GM12878 (cell line): Measurements from ENCODE around the gene CHERP. TPM values are rescaled to one million over a fixed set of nuclear protein-coding genes. Genes with fewer than 3 reads are reported as not detected.

Experiments used
- ATAC-seq: fragments of 200-7000 bp; cut with Tn5 transposase; 3 replicates; pipeline ENCODE4 v1.9.1; 2020; ENCODE audit warnings: mild to moderate bottlenecking, moderate library complexity
- BruUV-seq: library from RNA; stranded (reverse); fragments of 400-500 nt; replicated peaks from 2 replicates; lab custom pipeline; 2021; lab: Mats Ljungman, UMichigan
- CTCF ChIA-PET: fragments of 300-600 bp; sonication (Branson Sonifier 250); formaldehyde crosslinking; extraction: SDS; loops from one replicate; lab custom pipeline; 2021; ENCODE audit warnings: inconsistent platforms; lab: Yijun Ruan, JAX
- POLR2A ChIA-PET: fragments of 350-600 bp; formaldehyde crosslinking; extraction: SDS; loops from one replicate; lab custom pipeline; 2021; ENCODE audit warnings: inconsistent platforms; lab: Charles Lee
- RAD21 ChIA-PET: fragments of 300-600 bp; sonication (Branson Sonifier 250); formaldehyde crosslinking; loops from one replicate; lab custom pipeline; 2023; ENCODE audit warnings: antibody characterized with exemption; ENCODE audit not compliant: unreplicated experiment; lab: Charles Lee
- SMC1A ChIA-PET: fragments of 300-600 bp; sonication (Branson Sonifier 250); formaldehyde crosslinking; loops from one replicate; lab custom pipeline; 2023; ENCODE audit not compliant: unreplicated experiment, uncharacterized antibody; lab: Charles Lee
- DNase-seq: peaks from one replicate; pipeline ENCODE4 v3.0.0-alpha.2; 2011; ENCODE audit warnings: low read depth, low spot score
- FAIRE-seq: peaks from 3 replicates; lab custom pipeline; 2011; peaks lifted over from hg19 to GRCh38; lab: Jason Lieb, UNC
- H2AFZ ChIP-seq: 2 replicates; pipeline ENCODE4 v1.6.0; 2011; ENCODE audit warnings: low read depth, low read length, control low read depth; ENCODE audit not compliant: control insufficient read depth
- H3K27ac ChIP-seq: 2 replicates; pipeline ENCODE4 v1.5.1; 2011; ENCODE audit warnings: control low read depth; ENCODE audit not compliant: control insufficient read depth, insufficient read depth
- H3K27me3 ChIP-seq, 2 experiments: replicated peaks in 1 of 2; 2 replicates each; pipeline versions ENCODE4 v1.6.0 to v1.6.1; 2011; ENCODE audit warnings: low read length in 1 of 2; ENCODE audit not compliant: control insufficient read depth in 2 of 2, insufficient read depth in 2 of 2
- H3K36me3 ChIP-seq, 2 experiments: 2 replicates each; pipeline ENCODE4 v1.5.1; 2011; ENCODE audit warnings: low read length in 1 of 2; ENCODE audit not compliant: control insufficient read depth in 2 of 2, insufficient read depth in 2 of 2
- H3K4me1 ChIP-seq: 2 replicates; pipeline ENCODE4 v1.6.1; 2011; ENCODE audit warnings: mild to moderate bottlenecking, low read length, moderate library complexity, mixed read lengths; ENCODE audit not compliant: control insufficient read depth, insufficient read depth
- H3K4me2 ChIP-seq: 2 replicates; pipeline ENCODE4 v1.6.0; 2011; ENCODE audit warnings: control low read depth; ENCODE audit not compliant: control insufficient read depth, insufficient read depth
- H3K4me3 ChIP-seq: fragments of 200-600 bp; sonication (generic); 2 replicates; pipeline ENCODE4 v1.5.1; 2016
- H3K79me2 ChIP-seq: 2 replicates; pipeline ENCODE4 v1.6.0; 2011; ENCODE audit warnings: low read length; ENCODE audit not compliant: control insufficient read depth, insufficient read depth
- H3K9ac ChIP-seq: 2 replicates; pipeline ENCODE4 v1.8.0; 2011; ENCODE audit warnings: low read length, control low read depth, mixed read lengths; ENCODE audit not compliant: control insufficient read depth, insufficient read depth
- H3K9me3 ChIP-seq: replicated peaks from 3 replicates; pipeline ENCODE4 v1.5.1; 2011; ENCODE audit warnings: mild to moderate bottlenecking, low read length; ENCODE audit not compliant: control insufficient read depth, insufficient read depth
- H4K20me1 ChIP-seq: 2 replicates; pipeline ENCODE4 v1.6.0; 2011; ENCODE audit not compliant: control insufficient read depth, insufficient read depth
- ATF7 ChIP-seq: fragments of 450-650 bp; IDR thresholded peaks from 2 replicates; pipeline ENCODE4 v1.6.1; 2016; ENCODE audit warnings: low read depth, mild to moderate bottlenecking
- BCL11A ChIP-seq: IDR thresholded peaks from 2 replicates; pipeline ENCODE4 v1.6.1; 2011; ENCODE audit warnings: low read depth, low read length
- CREM ChIP-seq: IDR thresholded peaks from 2 replicates; pipeline ENCODE4 v1.6.1; 2014; ENCODE audit warnings: antibody characterized with exemption, low read depth
- FOXM1 ChIP-seq: IDR thresholded peaks from 2 replicates; pipeline ENCODE4 v1.6.1; 2012; ENCODE audit warnings: low read depth, mild to moderate bottlenecking, inconsistent platforms, low read length, moderate library complexity
- HDGF ChIP-seq: fragments of 450-650 bp; IDR thresholded peaks from 2 replicates; pipeline ENCODE4 v1.6.1; 2016; ENCODE audit warnings: antibody characterized with exemption
- IKZF1 ChIP-seq: fragments of 450-650 bp; conservative IDR thresholded peaks from 2 replicates; pipeline ENCODE4 v1.6.1; 2017; ENCODE audit warnings: antibody characterized with exemption, mild to moderate bottlenecking
- LARP7 ChIP-seq: fragments of 450-650 bp; IDR thresholded peaks from 2 replicates; pipeline ENCODE4 v1.6.1; 2017; ENCODE audit warnings: mild to moderate bottlenecking
- NKRF ChIP-seq: fragments of 450-650 bp; conservative IDR thresholded peaks from 2 replicates; pipeline ENCODE4 v1.6.1; 2017; ENCODE audit warnings: mild to moderate bottlenecking, moderate library complexity
- NR2F1 ChIP-seq: fragments of 450-650 bp; conservative IDR thresholded peaks from 2 replicates; pipeline ENCODE4 v1.6.1; 2017; ENCODE audit warnings: mild to moderate bottlenecking
- RCOR1 ChIP-seq: conservative IDR thresholded peaks from 2 replicates; pipeline ENCODE4 v1.6.1; 2012; ENCODE audit warnings: low read depth, low read length, improper control_type of control experiment
- STAT1 ChIP-seq: fragments of 450-650 bp; conservative IDR thresholded peaks from 2 replicates; pipeline ENCODE4 v1.6.1; 2014; ENCODE audit warnings: antibody characterized with exemption, mild to moderate bottlenecking
- ZBED1 ChIP-seq: IDR thresholded peaks from 2 replicates; pipeline ENCODE4 v1.6.1; 2016; ENCODE audit warnings: borderline replicate concordance
- WGBS: methylation state at CpG from one replicate; pipeline ENCODE4 v1.1.6; 2016; ENCODE audit warnings: low lambda C conversion rate; ENCODE audit not compliant: insufficient replicate concordance, insufficient coverage; ENCODE audit errors: missing lambda C conversion rate; 5-methylcytosine and 5-hydroxymethylcytosine counted together
- in situ Hi-C: fragments of 300-500 bp; cut with MboI; formaldehyde crosslinking; loops from 9 replicates; pipeline ENCODE4 v1.14.3; 2018; ENCODE audit warnings: mixed read lengths
- intact Hi-C: fragments of 100-400 bp; cut with micrococcal nuclease; formaldehyde crosslinking; loops from one replicate; pipeline ENCODE4 v1.14.2; 2022; ENCODE audit not compliant: unreplicated experiment
- polyA plus RNA-seq, 11 experiments: library from polyadenylated mRNA; depleted of rRNA in 4 of 11; unstranded in 6 of 11; stranded (reverse) in 5 of 11; fragments of >200 nt; fragmentation: Nextera tagmentation in 4 of 11; fragmentation: Illumina TruSeq in 1 of 11; extraction: Ambion mirVana in 4 of 11; extraction: Trizol in 1 of 11; gene quantifications; 1 replicate in 1 of 11; 2 replicates in 10 of 11; pipeline versions ENCODE4 v1.2.1 to v1.2.3, GENCODE V29; 2011 to 2016; ENCODE audit warnings: inconsistent platforms in 2 of 11, missing spikeins in 2 of 11, low read depth in 1 of 11
- total RNA-seq, 4 experiments: library from RNA; depleted of rRNA in 3 of 4; stranded (reverse); fragments of >200 nt in 3 of 4; fragmentation: Illumina TruSeq in 1 of 4; extraction: Trizol in 1 of 4; gene quantifications; 2 replicates each; pipeline versions ENCODE4 v1.2.1 to v1.2.3, GENCODE V29; 2013 to 2021
- TF ChIP-seq, protein P1 (sequence below): IDR thresholded peaks from 2 replicates; pipeline ENCODE4 v1.6.1; 2012; ENCODE audit warnings: improper control_type of control experiment, low read depth, low read length; ENCODE audit not compliant: insufficient replicate concordance

Gene CHERP
- total and polyA plus RNA-seq, 10 of the 15 experiments (the other 5 are each of a cell fraction or from before 2014, with no cell fraction given), result 0.66 to 65.3 (median 12.2) TPM

GRCh38 chr19:16587833-16588823 is 45.9 kb upstream of the CHERP start:
- H4K20me1 ChIP-seq, result no peaks in the 10 kb centered on the region; the same call in 1 of the 2 replicates
- intact Hi-C loops, result loop anchor here (1.0 to 5.0 kb wide), 5 partner anchors 41 to 511 kb away; partner anchors contain the start of genes CHERP, HSH2D, MED26 and SMIM7
- ChIA-PET CTCF (interaction anchor here (0.6 to 9.8 kb wide), 13 partner anchors 12 to 444 kb away, joined by 3 to 83 read pairs (median 4); partner anchors contain the start of gene MED26), POLR2A (interaction anchor here (0.5 to 13.1 kb wide), 17 partner anchors 8 to 372 kb away, joined by 3 to 220 read pairs (median 4); partner anchors contain the start of genes CHERP, MED26, NWD1 and SLC35E1), SMC1A (interaction anchor here (0.7 to 10.9 kb wide), 20 partner anchors 8 to 146 kb away, joined by 3 to 164 read pairs (median 4); partner anchors contain the start of genes MED26, SLC35E1, SMIM7 and TMEM38A), RAD21 (interaction anchor here (0.6 to 11.3 kb wide), 25 partner anchors 11 to 537 kb away, joined by 3 to 169 read pairs (median 6); partner anchors contain the start of genes C19orf44, CALR3, CHERP and MED26)
- no peak overlapping the region for H2AFZ ChIP-seq
- no peaks in the 10 kb centered on the region for H3K9me3 ChIP-seq
- peak overlapping the region; percentile 99 for H3K27ac ChIP-seq
- in situ Hi-C loops, result loop anchor here (5.0 to 25.0 kb wide), 2 partner anchors 39 to 2001 kb away; partner anchors contain the start of genes CLEC17A and MED26
- H3K4me2 ChIP-seq, result peak overlapping the region; percentile 100
- H3K4me3 ChIP-seq, result peak overlapping the region; percentile 72
- FAIRE-seq (peak; percentile 91), ATAC-seq (peak; percentile 63), DNase-seq (peak; percentile 90)
- peak overlapping the region; percentile 99 for H3K9ac ChIP-seq
- H3K79me2 ChIP-seq, result peaks cover 96% of the 10 kb centered on the region
- H3K27me3 ChIP-seq, result no peaks in the 10 kb centered on the region
- peaks cover 3 to 4% of the 10 kb centered on the region in 2 experiments; a peak in 2 of 4 replicates for H3K36me3 ChIP-seq
- BruUV-seq, result TSS peak; percentile 60
- 2% methylated on average over 26 of the region's 26 CpGs for WGBS
- peaks cover 69% of the 10 kb centered on the region for H3K4me1 ChIP-seq
- peak; percentile 8; the same call in 1 of the 2 replicates for TF ChIP-seq ZBED1
- TF ChIP-seq FOXM1, result no peak
- TF ChIP-seq STAT1, result no peak
- TF ChIP-seq CREM, result peak; percentile 83
- peak; percentile 84 for TF ChIP-seq NR2F1
- TF ChIP-seq RCOR1, result no peak
- TF ChIP-seq, protein P1, sequence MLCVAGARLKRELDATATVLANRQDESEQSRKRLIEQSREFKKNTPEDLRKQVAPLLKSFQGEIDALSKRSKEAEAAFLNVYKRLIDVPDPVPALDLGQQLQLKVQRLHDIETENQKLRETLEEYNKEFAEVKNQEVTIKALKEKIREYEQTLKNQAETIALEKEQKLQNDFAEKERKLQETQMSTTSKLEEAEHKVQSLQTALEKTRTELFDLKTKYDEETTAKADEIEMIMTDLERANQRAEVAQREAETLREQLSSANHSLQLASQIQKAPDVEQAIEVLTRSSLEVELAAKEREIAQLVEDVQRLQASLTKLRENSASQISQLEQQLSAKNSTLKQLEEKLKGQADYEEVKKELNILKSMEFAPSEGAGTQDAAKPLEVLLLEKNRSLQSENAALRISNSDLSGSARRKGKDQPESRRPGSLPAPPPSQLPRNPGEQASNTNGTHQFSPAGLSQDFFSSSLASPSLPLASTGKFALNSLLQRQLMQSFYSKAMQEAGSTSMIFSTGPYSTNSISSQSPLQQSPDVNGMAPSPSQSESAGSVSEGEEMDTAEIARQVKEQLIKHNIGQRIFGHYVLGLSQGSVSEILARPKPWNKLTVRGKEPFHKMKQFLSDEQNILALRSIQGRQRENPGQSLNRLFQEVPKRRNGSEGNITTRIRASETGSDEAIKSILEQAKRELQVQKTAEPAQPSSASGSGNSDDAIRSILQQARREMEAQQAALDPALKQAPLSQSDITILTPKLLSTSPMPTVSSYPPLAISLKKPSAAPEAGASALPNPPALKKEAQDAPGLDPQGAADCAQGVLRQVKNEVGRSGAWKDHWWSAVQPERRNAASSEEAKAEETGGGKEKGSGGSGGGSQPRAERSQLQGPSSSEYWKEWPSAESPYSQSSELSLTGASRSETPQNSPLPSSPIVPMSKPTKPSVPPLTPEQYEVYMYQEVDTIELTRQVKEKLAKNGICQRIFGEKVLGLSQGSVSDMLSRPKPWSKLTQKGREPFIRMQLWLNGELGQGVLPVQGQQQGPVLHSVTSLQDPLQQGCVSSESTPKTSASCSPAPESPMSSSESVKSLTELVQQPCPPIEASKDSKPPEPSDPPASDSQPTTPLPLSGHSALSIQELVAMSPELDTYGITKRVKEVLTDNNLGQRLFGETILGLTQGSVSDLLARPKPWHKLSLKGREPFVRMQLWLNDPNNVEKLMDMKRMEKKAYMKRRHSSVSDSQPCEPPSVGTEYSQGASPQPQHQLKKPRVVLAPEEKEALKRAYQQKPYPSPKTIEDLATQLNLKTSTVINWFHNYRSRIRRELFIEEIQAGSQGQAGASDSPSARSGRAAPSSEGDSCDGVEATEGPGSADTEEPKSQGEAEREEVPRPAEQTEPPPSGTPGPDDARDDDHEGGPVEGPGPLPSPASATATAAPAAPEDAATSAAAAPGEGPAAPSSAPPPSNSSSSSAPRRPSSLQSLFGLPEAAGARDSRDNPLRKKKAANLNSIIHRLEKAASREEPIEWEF, result peak; percentile 22
- TF ChIP-seq IKZF1, result peak; percentile 73
- peak; percentile 10; the same call in 1 of the 2 replicates for TF ChIP-seq LARP7
- TF ChIP-seq BCL11A, result no peak
- 0 out of 2 replicates have a peak, but pooled peaks have one; percentile 39 for TF ChIP-seq NKRF
- peak; percentile 73; the same call in 1 of the 2 replicates for TF ChIP-seq HDGF
- TF ChIP-seq ATF7, result peak; percentile 67; the same call in 1 of the 2 replicates
